ENCODE results near the gene DENND2C.

- no peak for TF ChIP-seq CTCF (IDR thresholded peaks at IDR 0.05; ENCODE audit: poor library complexity, severe bottlenecking)
- TF ChIP-seq RAD21 (conservative IDR thresholded peaks at IDR 0.05): no peak
- TF ChIP-seq REST (IDR thresholded peaks at IDR 0.05; ENCODE audit: borderline replicate concordance): no peak
- TF ChIP-seq TAF1 (IDR thresholded peaks at IDR 0.05; ENCODE audit: low read depth): no peak
- TF ChIP-seq EP300 (conservative IDR thresholded peaks at IDR 0.05; ENCODE audit: poor library complexity, severe bottlenecking): no peak
Measured at GRCh38 chr1:114609026-114609425, 60.8 kb downstream of the DENND2C start.
